ENCODE measurements around the gene CYP4V2.

DNA sequence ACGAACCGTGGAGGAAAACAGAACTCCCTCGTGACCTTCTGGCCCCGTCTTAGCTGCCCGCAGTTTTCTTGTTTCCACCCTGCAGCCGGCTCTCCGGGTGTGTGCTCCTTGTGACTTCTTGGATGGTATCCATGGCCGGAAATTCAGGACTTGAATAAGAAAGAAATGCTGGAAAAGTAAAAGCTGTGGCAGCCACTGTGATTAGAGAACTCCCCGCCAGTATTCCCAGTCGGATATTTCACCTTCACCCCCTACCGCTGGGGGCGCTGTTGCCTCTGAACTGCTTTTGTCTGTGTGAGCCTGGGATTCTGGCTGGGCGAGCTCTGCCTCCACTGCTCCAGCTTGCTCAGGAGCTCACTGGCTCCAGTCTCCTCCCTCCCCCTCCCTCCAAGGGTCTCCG is 41.5 kb upstream of the CYP4V2 start:
- TF ChIP-seq, protein P1, sequence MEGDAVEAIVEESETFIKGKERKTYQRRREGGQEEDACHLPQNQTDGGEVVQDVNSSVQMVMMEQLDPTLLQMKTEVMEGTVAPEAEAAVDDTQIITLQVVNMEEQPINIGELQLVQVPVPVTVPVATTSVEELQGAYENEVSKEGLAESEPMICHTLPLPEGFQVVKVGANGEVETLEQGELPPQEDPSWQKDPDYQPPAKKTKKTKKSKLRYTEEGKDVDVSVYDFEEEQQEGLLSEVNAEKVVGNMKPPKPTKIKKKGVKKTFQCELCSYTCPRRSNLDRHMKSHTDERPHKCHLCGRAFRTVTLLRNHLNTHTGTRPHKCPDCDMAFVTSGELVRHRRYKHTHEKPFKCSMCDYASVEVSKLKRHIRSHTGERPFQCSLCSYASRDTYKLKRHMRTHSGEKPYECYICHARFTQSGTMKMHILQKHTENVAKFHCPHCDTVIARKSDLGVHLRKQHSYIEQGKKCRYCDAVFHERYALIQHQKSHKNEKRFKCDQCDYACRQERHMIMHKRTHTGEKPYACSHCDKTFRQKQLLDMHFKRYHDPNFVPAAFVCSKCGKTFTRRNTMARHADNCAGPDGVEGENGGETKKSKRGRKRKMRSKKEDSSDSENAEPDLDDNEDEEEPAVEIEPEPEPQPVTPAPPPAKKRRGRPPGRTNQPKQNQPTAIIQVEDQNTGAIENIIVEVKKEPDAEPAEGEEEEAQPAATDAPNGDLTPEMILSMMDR (IDR thresholded peaks at IDR 0.05) = peak in 2 of 4 experiments; percentile 56 to 75
- no peak for TF ChIP-seq POLR2A (IDR thresholded peaks at IDR 0.05)
